Ammon's horn (tissue), 1 donor: Measurements from ENCODE around the gene ARSG.
"Not testable (repeated sequence)": the region's sequence is repeated elsewhere in the genome, so short reads cannot be mapped to it uniquely, and the experiment has no call there.

Experiments
- DNase-seq: peaks from one replicate; pipeline ENCODE4 v3.0.0-alpha.2; 2016; ENCODE audit warnings: low spot score

Gene ARSG

GRCh38 chr17:68277807-68278206, 13.5 kb upstream of the ARSG start:
- DNase-seq = no peak

- DNase-seq = not testable (repeated sequence)
Measured at GRCh38 chr17:68281965-68282364, 9.3 kb upstream of the ARSG start.

DNA sequence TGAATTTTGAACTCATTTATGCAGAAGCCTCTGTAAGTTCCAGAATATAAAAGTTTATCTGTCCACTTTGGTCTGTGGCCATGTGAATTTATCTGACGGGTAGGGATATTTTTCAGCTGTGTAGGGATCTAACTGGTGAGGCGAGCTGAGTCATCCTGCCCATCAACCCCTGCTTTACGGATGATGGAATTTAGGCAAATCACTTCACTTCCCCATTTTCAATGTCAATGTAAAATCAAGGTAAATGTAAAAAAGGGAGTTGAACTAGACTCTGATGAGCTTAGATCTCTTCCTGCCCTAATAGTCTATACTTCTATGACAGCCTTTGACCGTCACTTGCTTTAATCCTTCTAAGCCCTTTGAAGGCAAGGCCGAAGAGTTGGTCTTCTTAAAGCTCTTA, 2.9 kb upstream of the ARSG start:
- DNase-seq = no peak

DNA sequence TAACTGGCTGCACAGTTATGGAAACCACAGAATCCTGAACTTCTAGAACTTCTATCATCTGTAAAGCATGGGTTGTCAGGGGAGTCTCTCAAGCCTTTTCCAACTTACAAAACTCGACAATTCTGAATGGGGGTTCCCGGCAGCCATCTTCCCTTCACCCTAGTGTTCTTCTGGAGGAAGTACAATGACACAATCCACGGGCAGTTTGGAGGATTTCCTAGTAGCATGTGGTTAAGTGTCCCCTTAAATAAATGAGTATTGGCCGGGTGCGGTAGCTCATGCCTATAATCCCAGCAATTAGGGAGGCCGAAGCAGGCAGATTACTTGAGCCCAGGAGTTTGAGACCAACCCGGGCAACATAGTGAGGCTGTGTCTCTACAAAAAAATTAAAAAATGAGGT, 2.5 kb upstream of the ARSG start:
- DNase-seq = no peak

GRCh38 chr17:68289473-68289872, 1.8 kb upstream of the ARSG start:
- no peak for DNase-seq

GRCh38 chr17:68289936-68290267, 1.4 kb upstream of the ARSG start:
- DNase-seq = no peak

DNA sequence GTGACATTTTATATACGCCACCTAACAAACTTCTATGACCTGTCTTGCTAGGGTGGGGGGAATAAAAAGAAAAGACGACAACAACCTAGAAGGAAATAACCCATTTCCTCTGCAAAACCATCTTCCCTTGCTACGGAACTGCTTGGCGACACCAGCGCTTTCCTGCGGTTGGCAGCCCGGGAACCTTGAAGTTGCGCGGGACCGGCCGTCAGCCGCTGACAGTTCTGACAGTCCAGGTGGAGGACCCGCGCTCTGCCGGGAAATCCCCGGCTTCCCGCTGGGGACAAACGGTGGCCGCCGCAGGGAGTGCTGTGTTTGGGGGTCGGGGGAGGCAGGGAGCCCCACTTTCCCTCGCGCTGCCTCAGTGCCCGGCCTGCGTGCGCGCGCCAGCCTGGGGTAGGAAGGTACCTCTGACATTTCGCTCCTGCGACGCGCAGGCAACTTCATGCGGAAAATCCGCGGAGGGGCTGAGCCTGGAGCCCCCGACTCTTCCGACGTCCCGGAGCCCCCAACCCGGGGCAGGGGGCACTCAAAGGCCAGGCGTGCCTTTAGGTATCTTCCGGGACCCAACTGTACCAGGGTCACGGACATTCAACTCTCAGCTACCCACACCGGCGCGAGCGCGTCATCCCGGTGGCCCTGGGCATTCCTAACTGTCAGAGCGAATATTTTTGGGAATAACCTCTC, 884 bp upstream of the ARSG start:
- no peak for DNase-seq

GRCh38 chr17:68291836-68292688, 767 bp downstream of the ARSG start:
- DNase-seq = peak; percentile 68

DNA sequence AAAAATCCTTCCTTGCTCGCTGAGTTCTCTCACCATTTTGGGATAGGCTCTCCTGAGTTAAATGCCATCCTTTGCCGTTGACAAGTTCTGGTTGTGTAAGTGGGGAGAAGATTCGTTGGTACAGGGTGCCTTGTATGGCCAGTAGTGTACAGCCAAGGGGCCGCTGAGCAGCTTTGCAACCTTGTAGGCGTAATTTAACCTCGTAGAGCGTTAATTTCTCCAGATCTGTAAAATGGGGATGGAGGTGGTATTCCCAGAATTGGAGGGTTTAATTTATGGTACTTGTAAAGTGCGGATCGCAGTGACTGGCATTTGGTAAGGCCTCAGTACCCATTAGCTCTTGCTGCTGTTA, 1.4 kb downstream of the ARSG start:
- DNase-seq = no peak

DNA sequence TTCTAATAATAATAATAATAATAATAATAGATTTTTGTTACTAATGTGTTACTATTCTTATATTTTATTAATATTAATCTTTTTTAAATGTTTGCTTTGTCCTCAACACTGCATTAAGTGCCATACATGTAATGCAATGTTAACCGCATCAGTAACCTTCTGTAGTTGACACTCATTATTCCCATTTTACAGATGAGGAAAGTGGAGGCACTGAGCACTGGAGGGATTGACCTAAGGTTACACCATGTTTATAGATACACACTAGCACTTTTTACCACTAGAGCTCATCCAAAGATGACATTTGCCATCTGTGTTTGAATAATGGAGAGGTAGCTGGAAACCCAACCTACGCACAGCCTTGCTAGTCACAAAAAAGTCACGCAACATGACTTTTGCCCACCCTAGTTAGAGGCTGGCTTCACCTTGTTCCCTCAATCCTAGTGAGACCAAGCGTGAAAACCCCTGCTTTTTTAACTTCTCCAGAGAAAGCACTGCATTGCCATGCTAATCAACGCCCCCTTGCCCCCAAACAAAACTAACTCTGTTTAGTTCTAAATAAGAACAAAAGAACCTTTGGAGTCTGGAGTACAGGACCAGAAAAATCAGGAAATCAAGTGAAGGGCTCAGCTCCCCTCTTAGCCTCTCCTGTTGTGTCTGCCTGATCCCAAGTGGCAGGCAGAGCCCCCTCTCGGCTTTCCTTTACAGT, 2.3 kb downstream of the ARSG start:
- DNase-seq = no peak

DNA sequence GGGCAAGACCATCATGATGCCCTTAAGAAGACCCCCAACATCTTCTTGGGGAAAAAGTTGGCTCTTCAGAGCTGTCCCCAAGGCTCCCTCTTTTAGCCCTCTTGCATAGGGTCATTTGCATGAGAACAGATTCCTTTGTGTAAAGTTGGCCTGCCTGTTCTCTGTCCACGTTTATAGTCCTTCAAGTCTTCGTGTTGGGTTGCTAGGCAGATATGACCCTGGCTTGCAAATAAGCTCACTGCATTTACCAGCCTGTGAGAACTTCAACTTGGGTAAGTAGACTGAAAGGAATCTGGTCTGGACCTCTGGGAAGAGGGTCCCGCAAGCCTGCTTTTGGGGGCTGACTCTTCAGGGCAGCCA, 2.9 kb downstream of the ARSG start:
- DNase-seq = no peak

GRCh38 chr17:68294617-68295016, 3.3 kb downstream of the ARSG start:
- no peak for DNase-seq

DNA sequence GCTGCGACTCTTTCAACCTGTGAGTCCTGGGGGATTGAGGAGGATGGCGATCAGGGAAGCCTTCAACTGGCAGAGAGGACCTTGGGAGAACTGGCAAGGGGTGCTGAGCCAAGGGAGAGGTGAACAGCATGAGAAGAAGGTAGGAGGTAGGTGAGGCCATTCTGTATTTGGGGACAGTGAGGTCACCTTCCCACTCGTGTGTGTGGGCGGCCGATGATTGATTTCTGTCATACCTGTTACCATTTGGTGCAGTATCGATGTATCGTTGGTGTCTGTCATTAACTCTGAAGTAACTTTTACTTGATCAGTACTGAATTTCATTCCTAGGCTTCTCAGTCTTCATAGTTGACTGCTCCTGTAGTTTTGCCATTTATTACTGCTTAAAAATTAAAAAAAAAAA, 3.8 kb downstream of the ARSG start:
- DNase-seq = no peak

- DNase-seq = no peak
Measured at GRCh38 chr17:68296217-68297191, 5.2 kb downstream of the ARSG start.

DNA sequence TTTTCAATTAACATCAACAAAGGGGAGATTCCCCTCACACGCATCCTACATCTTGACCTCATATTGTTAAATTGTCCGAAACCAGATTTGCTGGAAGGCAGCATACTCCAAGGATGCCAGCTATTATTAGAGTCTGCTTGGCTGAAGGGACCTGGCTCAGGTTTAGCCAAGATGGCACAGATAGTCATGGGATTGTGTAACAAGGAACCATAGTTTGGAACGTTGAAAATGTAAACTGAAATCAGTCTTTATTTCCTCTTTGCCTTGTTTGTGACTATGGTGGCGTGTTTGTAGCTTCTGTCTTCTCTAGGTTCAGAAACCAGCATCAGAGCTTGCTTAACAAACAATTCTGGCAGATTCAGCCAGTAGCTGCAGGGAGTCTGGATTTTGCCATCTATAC, 5.9 kb downstream of the ARSG start:
- DNase-seq = no peak

DNA sequence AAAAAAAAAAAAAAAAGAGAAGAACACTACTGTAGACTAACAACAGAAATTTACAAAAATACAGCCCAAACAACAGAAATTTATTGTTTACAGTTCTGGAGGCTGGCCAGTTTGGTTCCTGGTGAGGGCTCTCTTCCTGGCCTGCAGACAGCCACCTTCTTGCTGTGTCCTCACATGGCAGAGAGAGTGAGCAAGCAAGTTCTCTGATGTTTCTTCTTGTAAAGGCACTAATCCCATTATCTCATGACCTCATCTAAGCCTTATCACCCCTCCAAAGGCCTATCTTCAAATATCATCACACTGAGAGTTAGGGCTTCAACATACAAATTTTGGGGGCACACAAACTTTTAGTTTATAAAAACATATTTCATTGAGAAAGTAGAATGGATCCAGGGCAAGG, 7.3 kb downstream of the ARSG start:
- DNase-seq = no peak

DNA sequence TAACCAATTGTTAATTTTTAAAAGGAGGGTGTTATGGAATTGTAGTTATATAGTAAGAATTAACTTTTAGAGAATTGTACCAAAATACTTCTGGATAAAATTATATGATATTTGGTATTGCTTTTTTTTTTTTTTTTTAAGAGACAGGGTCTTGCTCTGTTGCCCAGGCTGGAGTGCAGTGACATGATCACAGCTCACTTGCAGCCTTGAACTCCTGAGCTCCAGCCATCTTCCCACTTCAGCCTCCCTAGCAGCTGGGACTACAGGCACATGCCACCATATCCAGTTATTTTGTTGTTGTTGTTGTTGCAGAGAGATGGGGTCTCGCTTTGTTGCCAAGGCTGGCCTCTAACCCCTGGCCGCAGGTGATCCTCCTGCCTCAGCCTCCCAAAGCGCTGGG, 8.5 kb downstream of the ARSG start:
- DNase-seq = no peak

GRCh38 chr17:68301438-68301959, 10.2 kb downstream of the ARSG start:
- DNase-seq = no peak

GRCh38 chr17:68302066-68302564, 10.8 kb downstream of the ARSG start:
- no peak for DNase-seq

DNA sequence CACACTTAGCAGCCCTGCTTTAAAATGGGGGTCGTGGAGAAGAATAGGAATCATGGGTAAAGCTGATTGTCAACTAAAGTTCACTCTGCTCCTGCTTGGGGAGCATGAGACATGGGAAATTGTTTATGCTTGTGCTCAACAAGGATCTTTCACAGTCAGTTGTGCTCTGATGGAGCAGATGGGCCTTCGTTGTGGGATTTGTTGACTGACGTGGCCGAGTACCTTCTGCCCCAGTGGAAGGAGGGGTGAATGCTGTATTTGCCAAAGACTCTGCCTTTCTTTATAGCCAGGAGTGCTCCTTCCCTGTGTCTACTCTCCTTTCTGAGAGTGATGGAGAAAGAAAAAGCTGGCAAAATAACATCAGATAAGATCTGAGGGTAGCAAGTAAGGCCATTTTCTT, 11.4 kb downstream of the ARSG start:
- no peak for DNase-seq

DNA sequence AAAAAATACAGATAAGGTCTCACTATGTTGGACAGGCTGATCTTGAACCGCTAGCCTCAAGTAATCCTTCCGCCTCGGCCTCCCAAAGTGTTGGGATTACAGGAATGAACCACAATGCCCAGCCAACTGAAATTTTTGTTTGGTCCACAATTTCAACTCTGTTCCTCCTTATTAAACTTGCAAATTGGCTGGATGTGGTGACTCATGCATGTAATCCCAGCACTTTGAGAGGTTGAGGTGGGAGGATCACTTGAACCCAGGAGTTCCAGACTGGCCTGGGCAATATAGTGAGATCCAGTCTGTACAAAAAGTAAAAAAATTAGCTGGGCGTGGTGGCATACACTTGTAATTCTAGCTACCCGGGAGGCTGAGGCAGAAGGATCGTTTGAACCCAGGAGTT, 13.4 kb downstream of the ARSG start:
- DNase-seq = no peak

DNA sequence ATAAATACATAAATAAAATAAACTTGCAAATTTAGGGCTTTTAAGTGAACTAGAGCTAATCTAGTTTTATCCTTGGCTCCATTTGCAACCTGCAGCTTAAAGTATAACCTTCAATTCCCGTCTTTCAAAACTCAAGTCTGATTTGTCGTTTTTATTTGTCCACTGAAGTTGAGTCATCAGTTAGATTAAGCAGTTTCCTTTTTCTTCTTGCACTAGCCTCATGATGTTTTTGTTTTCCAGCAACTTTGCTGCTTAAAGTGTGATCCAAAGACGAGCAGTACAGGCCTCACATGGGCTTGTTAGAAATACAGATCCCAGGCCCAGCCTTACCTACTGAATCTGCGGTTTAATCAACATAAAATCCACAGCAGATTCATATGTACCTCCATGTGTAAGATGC, 13.8 kb downstream of the ARSG start:
- DNase-seq = no peak
